Esophagus squamous epithelium (tissue), 4 donors: ENCODE measurements around the gene YEATS2.

ENCODE experiments used
- POLR2A ChIP-seq, 4 donors: fragments of 450-650 bp; IDR thresholded peaks; one replicate each; pipeline ENCODE4 v1.6.1; 2017; ENCODE audit warnings: antibody characterized with exemption in 4 of 4, mild to moderate bottlenecking in 4 of 4, moderate library complexity in 3 of 4
- TF ChIP-seq, protein P1 (sequence below), 6 experiments: fragments of 450-650 bp in 4 of 6; fragments of 200-600 bp in 2 of 6; sonication (generic) in 2 of 6; IDR thresholded peaks; one replicate each; pipeline ENCODE4 v1.5.1; 2016 to 2019; ENCODE audit warnings: antibody characterized with exemption in 6 of 6, mild to moderate bottlenecking in 4 of 6, moderate library complexity in 4 of 6

DNA sequence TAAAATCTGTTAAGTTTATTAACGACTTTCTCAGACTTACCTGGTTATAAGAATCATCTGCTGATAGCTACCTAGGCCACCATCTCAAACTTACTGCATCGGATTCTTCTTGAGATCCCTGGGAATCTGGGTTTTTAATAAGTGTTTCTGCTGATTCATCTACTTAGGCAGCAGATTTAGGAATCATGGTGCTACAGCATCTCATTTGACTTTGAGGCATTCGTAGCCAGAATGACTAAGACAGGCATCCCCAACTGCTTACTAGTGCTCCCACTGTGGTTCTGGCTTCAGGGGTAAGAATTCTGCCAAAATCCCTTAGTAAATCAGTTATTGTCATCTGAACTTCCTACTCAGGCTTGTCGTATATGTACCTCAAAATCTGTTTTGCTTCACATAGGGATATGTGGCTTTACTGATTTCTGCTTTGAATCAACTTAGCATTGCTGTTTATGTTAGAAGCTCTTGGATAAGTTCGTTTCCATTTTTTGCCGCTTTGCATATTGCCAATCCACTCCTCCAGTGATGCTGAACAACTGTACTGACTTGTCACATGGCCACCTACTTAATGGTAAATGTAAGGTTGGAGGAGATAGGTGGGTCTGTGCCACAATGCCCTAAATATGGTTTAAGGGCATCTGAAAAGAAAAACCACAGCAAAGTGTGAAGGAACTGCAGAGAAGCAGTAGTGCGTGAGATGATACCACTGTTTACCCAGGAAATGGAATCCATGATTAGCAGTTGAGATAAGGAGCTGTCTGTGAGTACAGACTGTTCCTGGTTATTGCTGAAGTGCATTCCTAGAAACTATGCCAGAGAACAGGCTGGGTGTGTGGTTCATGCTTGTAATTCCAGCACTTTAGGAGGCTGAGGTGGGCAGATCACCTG, 67.5 kb downstream of the YEATS2 start:
- TF ChIP-seq, protein P1, sequence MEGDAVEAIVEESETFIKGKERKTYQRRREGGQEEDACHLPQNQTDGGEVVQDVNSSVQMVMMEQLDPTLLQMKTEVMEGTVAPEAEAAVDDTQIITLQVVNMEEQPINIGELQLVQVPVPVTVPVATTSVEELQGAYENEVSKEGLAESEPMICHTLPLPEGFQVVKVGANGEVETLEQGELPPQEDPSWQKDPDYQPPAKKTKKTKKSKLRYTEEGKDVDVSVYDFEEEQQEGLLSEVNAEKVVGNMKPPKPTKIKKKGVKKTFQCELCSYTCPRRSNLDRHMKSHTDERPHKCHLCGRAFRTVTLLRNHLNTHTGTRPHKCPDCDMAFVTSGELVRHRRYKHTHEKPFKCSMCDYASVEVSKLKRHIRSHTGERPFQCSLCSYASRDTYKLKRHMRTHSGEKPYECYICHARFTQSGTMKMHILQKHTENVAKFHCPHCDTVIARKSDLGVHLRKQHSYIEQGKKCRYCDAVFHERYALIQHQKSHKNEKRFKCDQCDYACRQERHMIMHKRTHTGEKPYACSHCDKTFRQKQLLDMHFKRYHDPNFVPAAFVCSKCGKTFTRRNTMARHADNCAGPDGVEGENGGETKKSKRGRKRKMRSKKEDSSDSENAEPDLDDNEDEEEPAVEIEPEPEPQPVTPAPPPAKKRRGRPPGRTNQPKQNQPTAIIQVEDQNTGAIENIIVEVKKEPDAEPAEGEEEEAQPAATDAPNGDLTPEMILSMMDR (IDR thresholded peaks at IDR 0.05) = no peak
- no peak for TF ChIP-seq POLR2A (IDR thresholded peaks at IDR 0.05)
